ENCODE results near the gene CGB7.

CGB7 gene

DNA sequence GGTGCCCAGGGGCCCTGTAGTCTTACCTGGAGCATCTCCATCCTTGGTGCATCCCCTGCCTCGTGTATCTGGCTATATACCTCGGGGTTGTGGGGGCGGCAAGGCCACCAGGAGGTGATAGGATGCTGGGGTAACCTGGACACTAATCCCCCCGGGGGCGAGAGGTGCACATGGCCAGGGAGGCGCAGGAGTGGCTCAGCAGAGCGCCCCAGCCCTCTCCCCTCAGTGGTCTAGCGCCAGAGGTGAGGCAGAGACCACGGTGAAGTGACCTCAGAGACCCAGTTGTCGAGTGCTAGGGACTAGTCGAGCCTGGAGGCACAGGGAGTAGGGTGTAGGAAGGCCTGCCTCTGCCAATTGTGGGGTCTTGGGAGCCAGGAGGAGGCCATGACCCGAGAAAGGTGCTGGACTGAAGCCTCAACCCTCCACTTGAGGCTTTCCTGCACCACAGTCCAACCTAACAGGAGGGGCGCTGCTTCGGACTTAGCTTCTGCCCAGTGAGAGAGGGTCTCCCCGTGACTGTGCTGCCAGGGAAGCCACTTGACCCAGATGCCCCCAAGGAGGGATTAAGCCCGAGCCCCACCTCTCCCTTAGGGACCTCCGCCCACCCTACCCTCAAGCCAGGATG lies 40.4 kb downstream of the CGB7 start, which contains the start of gene LHB:
Gene LHB, minus strand, starts transcription at position 51 of the 625 bp plus-strand sequence. Its CDS starts 10 bp downstream, at position 41.
- DNase-seq (ENCODE audit: low read depth, low spot score) = no peak
- ChIA-PET CTCF (interaction anchor here (1.3 to 5.5 kb wide), 9 partner anchors 8 to 229 kb away, joined by 3 to 68 read pairs (median 6); partner anchors contain the start of genes GYS1 and RUVBL2), POLR2A (interaction anchor here (0.5 to 2.0 kb wide), 3 partner anchors 40 to 398 kb away, joined by 3 to 7 read pairs (median 3); partner anchors contain the start of genes CGB7 and SPHK2)
- H3K4me3 ChIP-seq (ENCODE audit: low read depth, low read length) = peak within 1 kb of the TSS; percentile 50
- TF ChIP-seq, protein P1, sequence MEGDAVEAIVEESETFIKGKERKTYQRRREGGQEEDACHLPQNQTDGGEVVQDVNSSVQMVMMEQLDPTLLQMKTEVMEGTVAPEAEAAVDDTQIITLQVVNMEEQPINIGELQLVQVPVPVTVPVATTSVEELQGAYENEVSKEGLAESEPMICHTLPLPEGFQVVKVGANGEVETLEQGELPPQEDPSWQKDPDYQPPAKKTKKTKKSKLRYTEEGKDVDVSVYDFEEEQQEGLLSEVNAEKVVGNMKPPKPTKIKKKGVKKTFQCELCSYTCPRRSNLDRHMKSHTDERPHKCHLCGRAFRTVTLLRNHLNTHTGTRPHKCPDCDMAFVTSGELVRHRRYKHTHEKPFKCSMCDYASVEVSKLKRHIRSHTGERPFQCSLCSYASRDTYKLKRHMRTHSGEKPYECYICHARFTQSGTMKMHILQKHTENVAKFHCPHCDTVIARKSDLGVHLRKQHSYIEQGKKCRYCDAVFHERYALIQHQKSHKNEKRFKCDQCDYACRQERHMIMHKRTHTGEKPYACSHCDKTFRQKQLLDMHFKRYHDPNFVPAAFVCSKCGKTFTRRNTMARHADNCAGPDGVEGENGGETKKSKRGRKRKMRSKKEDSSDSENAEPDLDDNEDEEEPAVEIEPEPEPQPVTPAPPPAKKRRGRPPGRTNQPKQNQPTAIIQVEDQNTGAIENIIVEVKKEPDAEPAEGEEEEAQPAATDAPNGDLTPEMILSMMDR (IDR thresholded peaks at IDR 0.05; ENCODE audit: insufficient read depth, low read length, missing control alignments) = no peak

GRCh38 chr19:49016067-49016839 lies 41.3 kb downstream of the CGB7 start:
- CTCF ChIA-PET = interaction anchor here (0.8 to 11.0 kb wide), 2 partner anchors 17 to 24 kb away, joined by 3 to 146 read pairs; no protein-coding TSS in a partner anchor
- DNase-seq (ENCODE audit: low read depth, low spot score) = no peak
- TF ChIP-seq, protein P1 (IDR thresholded peaks at IDR 0.05; ENCODE audit: insufficient read depth, low read length, missing control alignments) = no peak
- POLR2A ChIA-PET = no interaction called here
- no peak overlapping the region for H3K4me3 ChIP-seq (ENCODE audit: low read depth, low read length)

- CTCF ChIA-PET = interaction anchor here (1.3 to 11.0 kb wide), 2 partner anchors 13 to 16 kb away, joined by 3 to 146 read pairs; no protein-coding TSS in a partner anchor
- no peak overlapping the region for H3K4me3 ChIP-seq (ENCODE audit: low read depth, low read length)
- POLR2A ChIA-PET = no interaction called here
- TF ChIP-seq, protein P1 (IDR thresholded peaks at IDR 0.05; ENCODE audit: insufficient read depth, low read length, missing control alignments) = no peak
- no peak for DNase-seq (ENCODE audit: low read depth, low spot score)
Observed at GRCh38 chr19:49014870-49015255, 42.7 kb downstream of the CGB7 start.

DNA sequence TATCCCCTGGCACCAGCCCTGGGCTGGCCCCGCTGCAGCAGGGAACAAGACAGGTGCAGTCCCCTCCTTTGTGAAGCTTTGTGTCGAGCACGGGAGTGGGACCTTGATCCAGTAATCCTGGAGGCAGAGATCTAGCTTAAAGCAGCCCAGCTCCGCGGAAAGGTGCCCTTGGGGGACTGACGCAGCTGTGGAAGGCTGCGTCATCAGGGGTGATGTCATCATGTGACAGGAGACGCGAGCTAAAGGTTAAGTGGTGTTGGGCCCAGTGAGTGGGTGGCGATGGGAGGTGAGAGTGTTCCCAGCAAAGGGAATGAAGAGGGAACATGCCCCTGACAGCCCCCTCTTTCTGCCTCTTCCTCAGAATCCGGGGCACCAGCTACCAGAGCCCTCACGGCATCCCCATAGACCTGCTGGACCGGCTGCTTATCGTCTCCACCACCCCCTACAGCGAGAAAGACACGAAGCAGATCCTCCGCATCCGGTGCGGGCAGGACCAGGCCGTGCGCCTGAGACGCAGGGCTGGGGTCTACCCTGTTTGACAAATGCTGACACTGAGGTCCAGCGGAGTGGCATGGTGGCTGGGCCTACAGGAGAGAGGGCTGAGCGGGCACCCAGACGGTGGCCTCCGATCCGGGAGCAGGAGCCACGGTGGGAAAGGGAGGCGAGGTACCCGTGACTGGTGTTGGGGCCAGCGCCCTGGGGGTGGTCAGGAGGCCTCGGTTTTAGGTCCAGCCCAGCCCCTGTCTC lies 43.3 kb downstream of the CGB7 start:
- CTCF ChIA-PET = interaction anchor here (1.2 to 11.0 kb wide), 4 partner anchors 12 to 212 kb away, joined by 3 to 146 read pairs (median 10); partner anchors contain the start of genes GYS1 and RUVBL2
- no peak for DNase-seq (ENCODE audit: low read depth, low spot score)
- no peak overlapping the region for H3K4me3 ChIP-seq (ENCODE audit: low read depth, low read length)
- POLR2A ChIA-PET = interaction anchor here (0.7 to 1.2 kb wide), 2 partner anchors 21 to 47 kb away, joined by 3 read pairs; partner anchors contain the start of gene GYS1
- TF ChIP-seq, protein P1 (IDR thresholded peaks at IDR 0.05; ENCODE audit: insufficient read depth, low read length, missing control alignments) = no peak

GRCh38 chr19:49011194-49011593 lies 46.4 kb downstream of the CGB7 start:
- CTCF ChIA-PET = interaction anchor here (11.0 kb wide), 1 partner anchor 12 kb away, joined by 146 read pairs; no protein-coding TSS in a partner anchor
- TF ChIP-seq, protein P1 (IDR thresholded peaks at IDR 0.05; ENCODE audit: insufficient read depth, low read length, missing control alignments) = no peak
- no peak for DNase-seq (ENCODE audit: low read depth, low spot score)
- POLR2A ChIA-PET = no interaction called here
- no peak overlapping the region for H3K4me3 ChIP-seq (ENCODE audit: low read depth, low read length)

Measured in AG04449 (cell line).